BJ (cell line): ENCODE results near the gene ASAP2. TPM values are rescaled to one million over a fixed set of nuclear protein-coding genes. Genes with fewer than 3 reads are reported as not detected.

Experiments
- CTCF ChIA-PET: fragments of 350-600 bp; formaldehyde crosslinking; extraction: SDS; loops from one replicate; lab custom pipeline; 2021; ENCODE audit warnings: antibody characterized with exemption, inconsistent platforms; lab: Yijun Ruan, JAX
- POLR2A ChIA-PET: fragments of 300-600 bp; sonication (Branson Sonifier 250); formaldehyde crosslinking; extraction: SDS; loops from one replicate; lab custom pipeline; 2021; ENCODE audit warnings: antibody characterized with exemption; lab: Charles Lee
- DNase-seq: peaks from one replicate; pipeline ENCODE4 v3.0.0-alpha.2; 2011; ENCODE audit warnings: low read depth
- H3K27me3 ChIP-seq: 2 replicates; pipeline ENCODE4 v1.6.0; 2011; ENCODE audit warnings: low read length; ENCODE audit not compliant: control insufficient read depth, insufficient read depth
- H3K36me3 ChIP-seq: 2 replicates; pipeline ENCODE4 v1.5.1; 2011; ENCODE audit warnings: low read length; ENCODE audit not compliant: control insufficient read depth, insufficient read depth
- H3K4me3 ChIP-seq: 2 replicates; pipeline ENCODE4 v1.5.1; 2011; ENCODE audit warnings: low read depth, mild to moderate bottlenecking, control low read depth, low read length
- CTCF ChIP-seq: IDR thresholded peaks from 2 replicates; pipeline ENCODE4 v1.5.1; 2011; ENCODE audit warnings: low read depth, mild to moderate bottlenecking, control low read depth, inconsistent platforms, low read length, moderate library complexity; ENCODE audit not compliant: insufficient read depth
- polyA plus RNA-seq: library from polyadenylated mRNA; depleted of rRNA; stranded (reverse); fragments of >200 nt; gene quantifications from 2 replicates; pipeline ENCODE4 v1.2.3, GENCODE V29; 2011

Gene ASAP2
- polyA plus RNA-seq, 1 experiment = 14.1 TPM

- CTCF ChIA-PET = no interaction called here
- no peak for DNase-seq
Measured at GRCh38 chr2:9308186-9308955, 101.8 kb downstream of the ASAP2 start.

GRCh38 chr2:9309147-9309546, 102.5 kb downstream of the ASAP2 start:
- no peak for DNase-seq
- H3K36me3 ChIP-seq = no peaks in the 10 kb centered on the region
- ChIA-PET POLR2A (no interaction called here), CTCF (interaction anchor here (1.5 kb wide), 1 partner anchor 103 kb away, joined by 4 read pairs; the partner anchor contains the start of gene ASAP2)
- H3K27me3 ChIP-seq = no peaks in the 10 kb centered on the region
- TF ChIP-seq CTCF = no peak
- no peak overlapping the region for H3K4me3 ChIP-seq

More at GRCh38 chr2:9308186-9308955, 101.8 kb downstream of the ASAP2 start:
- Histone ChIP-seq H3K36me3 (no peaks in the 10 kb centered on the region; the same call in 1 of the 2 replicates), H3K27me3 (no peaks in the 10 kb centered on the region), H3K4me3 (no peak overlapping the region)
- no peak for TF ChIP-seq CTCF
- POLR2A ChIA-PET = no interaction called here

GRCh38 chr2:9310377-9310776, 103.8 kb downstream of the ASAP2 start:
- ChIA-PET POLR2A (no interaction called here), CTCF (interaction anchor here (0.8 to 1.5 kb wide), 6 partner anchors 10 to 167 kb away, joined by 3 to 6 read pairs (median 4); partner anchors contain the start of gene ASAP2)
- TF ChIP-seq CTCF = no peak
- peak; percentile 73 for DNase-seq
- Histone ChIP-seq H3K4me3 (no peak overlapping the region), H3K27me3 (no peaks in the 10 kb centered on the region), H3K36me3 (no peaks in the 10 kb centered on the region)

- CTCF ChIA-PET = interaction anchor here (0.5 to 1.4 kb wide), 5 partner anchors 10 to 62 kb away, joined by 3 to 6 read pairs (median 4); no protein-coding TSS in a partner anchor
- TF ChIP-seq CTCF = no peak
- POLR2A ChIA-PET = interaction anchor here (0.5 to 0.6 kb wide), 2 partner anchors 59 to 176 kb away, joined by 4 to 7 read pairs; no protein-coding TSS in a partner anchor
- Histone ChIP-seq H3K36me3 (no peaks in the 10 kb centered on the region), H3K27me3 (no peaks in the 10 kb centered on the region), H3K4me3 (no peak overlapping the region)
- no peak for DNase-seq
Measured at GRCh38 chr2:9310798-9311197, 104.2 kb downstream of the ASAP2 start.

GRCh38 chr2:9311488-9311887, 104.9 kb downstream of the ASAP2 start:
- Histone ChIP-seq H3K36me3 (no peaks in the 10 kb centered on the region; the same call in 1 of the 2 replicates), H3K4me3 (no peak overlapping the region), H3K27me3 (no peaks in the 10 kb centered on the region)
- DNase-seq = peak; percentile 51
- TF ChIP-seq CTCF = no peak
- POLR2A ChIA-PET = interaction anchor here (0.5 kb wide), 1 partner anchor 175 kb away, joined by 4 read pairs; no protein-coding TSS in a partner anchor
- CTCF ChIA-PET = interaction anchor here (0.5 to 1.4 kb wide), 2 partner anchors 21 to 63 kb away, joined by 3 to 4 read pairs; no protein-coding TSS in a partner anchor
